ENCODE data around the gene ASPHD1. TPM values are rescaled to one million over a fixed set of nuclear protein-coding genes. Genes with fewer than 3 reads are reported as not detected.

The ASPHD1 gene
- total RNA-seq, 4 donors from 2014 or later, result 0.32 to 0.61 TPM; not detected in 2

GRCh38 chr16:29911676-29912010 lies 11.4 kb downstream of the ASPHD1 start:
- no peaks in the 10 kb centered on the region for H3K4me1 ChIP-seq
- no peak for TF ChIP-seq POLR2A (IDR thresholded peaks at IDR 0.05)
- TF ChIP-seq CTCF (IDR thresholded peaks at IDR 0.05), result no peak
- WGBS, 2 donors, result 64 to 68% methylated on average over 3 to 4 of the region's 15 CpGs
- no peak overlapping the region for H3K4me3 ChIP-seq
- intact Hi-C loops (cut with DNase I), result no loop called here
- H3K27me3 ChIP-seq, result no peaks in the 10 kb centered on the region
- DNase-seq, result no peak
- no peak overlapping the region for H3K27ac ChIP-seq
- H3K36me3 ChIP-seq, result peaks cover 0 to 34% (median 0%) of the 10 kb centered on the region in 3 donors
- H3K9me3 ChIP-seq, result no peaks in the 10 kb centered on the region

- Histone ChIP-seq H3K27me3 (no peaks in the 10 kb centered on the region), H3K4me1 (no peaks in the 10 kb centered on the region), H3K4me3 (no peak overlapping the region), H3K27ac (no peak overlapping the region), H3K9me3 (no peaks in the 10 kb centered on the region), H3K36me3 (peaks cover 0 to 38% (median 0%) of the 10 kb centered on the region in 3 donors)
- WGBS, 2 donors, result 73 to 94% methylated on average over 11 of the region's 11 CpGs
- intact Hi-C loops (cut with DNase I), result no loop called here
- no peak for DNase-seq
- TF ChIP-seq CTCF (IDR thresholded peaks at IDR 0.05) (no peak), POLR2A (IDR thresholded peaks at IDR 0.05) (no peak)
Observed at GRCh38 chr16:29912087-29912486, 11.8 kb downstream of the ASPHD1 start.

- DNase-seq, result no peak
- H3K27ac ChIP-seq, result no peak overlapping the region
- intact Hi-C loops (cut with DNase I), result no loop called here
- H3K4me1 ChIP-seq, result no peaks in the 10 kb centered on the region
- no peak overlapping the region for H3K4me3 ChIP-seq
- peaks cover 0 to 52% (median 0%) of the 10 kb centered on the region in 3 donors for H3K36me3 ChIP-seq
- no peaks in the 10 kb centered on the region for H3K27me3 ChIP-seq
- WGBS, 2 donors, result 99 to 100% methylated on average over 6 to 8 of the region's 8 CpGs
- H3K9me3 ChIP-seq, result no peaks in the 10 kb centered on the region
- TF ChIP-seq CTCF (IDR thresholded peaks at IDR 0.05) (no peak), POLR2A (IDR thresholded peaks at IDR 0.05) (no peak)
Observed at GRCh38 chr16:29913514-29913913, 13.2 kb downstream of the ASPHD1 start.

GRCh38 chr16:29915590-29916247 lies 15.4 kb downstream of the ASPHD1 start:
- no peak for DNase-seq
- no peak overlapping the region for H3K27ac ChIP-seq
- intact Hi-C loops (cut with DNase I), result no loop called here
- H3K4me3 ChIP-seq, result no peak overlapping the region
- peaks cover 0 to 74% (median 8%) of the 10 kb centered on the region in 3 donors for H3K36me3 ChIP-seq
- no peaks in the 10 kb centered on the region for H3K27me3 ChIP-seq
- no peaks in the 10 kb centered on the region for H3K9me3 ChIP-seq
- H3K4me1 ChIP-seq, result no peaks in the 10 kb centered on the region
- WGBS, 2 donors, result 63 to 72% methylated on average over 6 of the region's 6 CpGs
- no peak for TF ChIP-seq POLR2A (IDR thresholded peaks at IDR 0.05)
- no peak for TF ChIP-seq CTCF (IDR thresholded peaks at IDR 0.05)

- TF ChIP-seq CTCF (IDR thresholded peaks at IDR 0.05) (no peak), POLR2A (IDR thresholded peaks at IDR 0.05) (no peak)
- DNase-seq, result no peak
- Histone ChIP-seq H3K36me3 (peaks cover 0 to 83% (median 8%) of the 10 kb centered on the region in 3 donors), H3K4me1 (no peaks in the 10 kb centered on the region), H3K27me3 (no peaks in the 10 kb centered on the region), H3K27ac (no peak overlapping the region), H3K9me3 (no peaks in the 10 kb centered on the region), H3K4me3 (no peak overlapping the region)
- intact Hi-C loops (cut with DNase I), result no loop called here
- 100% methylated on average over 1 of the region's 1 CpG for WGBS, 2 donors
Observed at GRCh38 chr16:29916979-29917378, 16.7 kb downstream of the ASPHD1 start.
